HG03139 (cell line): ENCODE results near the gene TM2D3.

Source experiments
- ATAC-seq: cut with Tn5 transposase; IDR thresholded peaks from one replicate; pipeline ENCODE4 v1.9.1; 2021; ENCODE audit not compliant: unreplicated experiment

Gene TM2D3

DNA sequence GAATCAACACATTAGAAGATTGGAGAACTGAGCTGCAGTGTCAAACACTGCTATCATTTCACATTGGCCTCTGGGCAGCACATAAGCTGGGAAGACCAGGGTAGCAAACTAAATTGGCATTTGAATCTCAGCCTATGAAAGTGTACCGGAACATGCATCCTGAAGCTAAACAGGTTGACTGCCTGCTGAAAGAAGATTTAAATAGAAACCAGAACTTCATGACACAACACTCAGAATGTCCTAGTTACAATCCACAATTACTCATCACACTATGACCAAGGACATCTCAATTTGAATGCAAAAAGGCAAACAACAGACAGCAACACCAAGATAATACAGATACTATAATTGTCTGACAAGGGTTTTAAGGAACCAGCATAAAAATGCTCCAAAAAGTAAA lies 26.2 kb downstream of the TM2D3 start:
- ATAC-seq: no peak

DNA sequence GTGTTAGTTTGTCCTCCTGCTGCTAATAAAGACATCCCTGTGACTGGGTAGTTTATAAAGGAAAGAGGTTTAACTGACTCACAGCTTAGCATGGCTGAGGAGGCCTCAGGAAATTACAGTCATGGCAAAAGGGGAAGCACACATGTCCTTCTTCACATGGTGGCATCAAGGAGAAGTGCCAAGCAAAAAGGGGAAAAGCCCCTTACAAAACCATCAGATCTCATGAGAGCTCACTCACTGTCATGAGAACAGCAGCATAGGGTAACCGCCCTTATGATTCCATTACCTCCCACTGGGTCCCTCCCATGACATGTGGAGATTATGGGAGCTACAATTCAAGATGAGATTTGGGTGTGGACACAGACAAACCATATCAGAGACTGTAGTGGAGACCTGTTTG lies 27.0 kb downstream of the TM2D3 start:
- no peak for ATAC-seq

DNA sequence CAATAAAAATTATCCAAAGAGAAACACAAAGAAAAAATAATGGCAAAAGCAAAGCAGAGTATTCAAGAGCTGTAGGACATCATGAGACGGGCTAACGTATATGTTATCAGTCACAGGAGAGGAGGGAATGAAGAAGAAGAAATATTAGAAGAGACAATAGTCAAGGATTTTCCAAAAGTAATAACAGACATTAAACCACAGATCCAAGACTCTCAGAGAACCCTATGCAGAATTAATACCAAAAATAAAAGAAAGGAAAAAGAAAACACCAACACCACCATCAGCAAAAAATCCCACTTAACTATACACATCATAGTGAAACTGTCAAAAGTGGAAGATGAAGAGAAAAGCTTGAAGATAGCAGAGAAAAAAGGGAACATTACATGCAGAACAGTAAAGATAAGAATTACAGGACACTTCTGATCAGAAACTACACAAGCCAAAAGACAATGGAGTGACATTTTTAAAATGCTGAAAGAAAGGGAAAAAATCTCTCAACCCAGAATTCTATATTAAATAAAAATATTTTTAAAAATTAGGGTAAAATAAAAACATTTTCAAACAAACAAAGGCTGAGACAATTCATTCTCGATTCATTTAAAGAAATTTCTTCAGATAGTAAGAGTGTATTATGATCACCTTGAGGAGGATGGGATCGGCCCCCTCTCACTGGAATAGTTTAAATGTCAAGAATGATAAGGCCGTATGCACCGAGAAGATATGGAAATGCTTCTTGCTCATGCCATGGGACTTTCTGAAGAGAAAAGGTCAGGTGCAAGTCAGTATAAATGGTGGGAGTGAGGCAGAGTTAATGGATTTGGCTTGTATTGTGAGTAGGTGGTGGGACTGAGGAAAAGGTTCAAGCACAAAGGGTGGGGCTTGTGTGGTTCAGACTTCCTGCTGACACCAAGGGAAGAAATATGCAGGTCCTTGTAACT lies 28.5 kb downstream of the TM2D3 start:
- no peak for ATAC-seq

- ATAC-seq: no peak
Measured at GRCh38 chr15:101621961-101622360, 30.2 kb downstream of the TM2D3 start.

DNA sequence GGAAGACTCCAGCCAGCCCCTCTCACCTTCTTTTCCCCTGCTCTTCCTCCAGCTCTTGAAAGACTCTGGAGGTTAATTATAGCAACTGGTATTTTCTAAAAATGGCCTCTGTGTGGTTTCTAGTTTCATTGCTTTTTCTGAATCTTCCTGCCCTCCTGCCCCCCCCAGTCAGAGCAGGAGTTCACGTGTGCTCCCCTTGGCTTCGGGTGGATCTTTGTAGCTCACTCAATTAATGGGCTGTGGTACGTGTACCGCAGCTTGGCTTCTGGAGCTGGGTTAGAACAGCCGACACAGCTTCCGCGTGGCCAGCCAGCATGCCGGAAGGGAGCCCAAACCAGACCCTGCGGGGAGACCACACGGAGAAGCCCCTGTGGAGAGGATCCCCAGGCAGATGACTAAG lies 31.5 kb downstream of the TM2D3 start:
- ATAC-seq: no peak

- no peak for ATAC-seq
Measured at GRCh38 chr15:101619615-101619865, 32.6 kb downstream of the TM2D3 start.

- no peak for ATAC-seq
Measured at GRCh38 chr15:101618851-101619614, 33.1 kb downstream of the TM2D3 start.

DNA sequence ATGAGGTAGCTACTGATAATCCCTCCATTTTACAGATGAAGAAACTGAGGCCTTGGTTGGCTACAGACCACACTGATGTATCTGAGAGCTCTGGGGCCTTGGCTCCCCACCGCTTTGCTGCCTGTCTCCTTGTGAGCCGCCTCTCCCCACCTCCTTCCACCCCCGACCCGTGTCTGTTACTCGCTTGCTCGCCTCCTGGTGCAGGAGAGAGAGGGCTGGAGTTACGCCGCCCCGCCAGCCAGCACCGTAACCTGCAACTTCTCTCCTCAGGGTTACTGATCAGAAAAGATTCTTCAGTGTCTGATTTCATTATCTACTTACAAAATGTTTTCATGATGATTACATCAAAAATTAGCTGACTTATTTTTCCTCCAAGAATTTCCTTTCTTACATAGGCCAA lies 34.1 kb downstream of the TM2D3 start:
- no peak for ATAC-seq

DNA sequence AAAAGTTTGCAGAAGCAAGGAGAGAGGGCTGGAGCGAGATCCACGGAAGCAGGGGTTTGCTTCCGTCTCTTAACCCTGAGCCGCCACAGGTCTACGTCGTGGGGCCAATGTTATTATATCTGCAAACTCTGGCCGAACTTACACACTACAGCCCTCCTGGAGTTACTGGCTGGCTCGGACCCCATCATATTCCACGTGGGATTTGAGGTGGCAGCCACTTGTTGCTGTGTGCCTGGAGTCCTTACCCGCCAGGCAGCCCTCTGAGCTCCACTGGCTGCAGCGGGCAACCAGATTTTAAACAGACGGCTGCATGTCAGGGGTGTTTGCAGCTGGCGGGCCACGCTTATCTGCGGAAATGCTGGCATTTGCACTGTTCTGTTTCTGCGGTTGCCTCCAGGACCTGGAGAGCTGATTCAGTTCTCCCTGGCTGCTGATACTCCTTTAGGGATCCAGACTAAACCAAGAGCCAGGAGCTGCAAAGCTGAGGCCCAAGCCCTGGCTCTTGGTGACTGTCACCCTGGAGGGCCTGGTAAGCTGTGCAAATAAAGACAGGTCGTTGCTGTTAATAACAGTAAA lies 34.7 kb downstream of the TM2D3 start:
- ATAC-seq: no peak

DNA sequence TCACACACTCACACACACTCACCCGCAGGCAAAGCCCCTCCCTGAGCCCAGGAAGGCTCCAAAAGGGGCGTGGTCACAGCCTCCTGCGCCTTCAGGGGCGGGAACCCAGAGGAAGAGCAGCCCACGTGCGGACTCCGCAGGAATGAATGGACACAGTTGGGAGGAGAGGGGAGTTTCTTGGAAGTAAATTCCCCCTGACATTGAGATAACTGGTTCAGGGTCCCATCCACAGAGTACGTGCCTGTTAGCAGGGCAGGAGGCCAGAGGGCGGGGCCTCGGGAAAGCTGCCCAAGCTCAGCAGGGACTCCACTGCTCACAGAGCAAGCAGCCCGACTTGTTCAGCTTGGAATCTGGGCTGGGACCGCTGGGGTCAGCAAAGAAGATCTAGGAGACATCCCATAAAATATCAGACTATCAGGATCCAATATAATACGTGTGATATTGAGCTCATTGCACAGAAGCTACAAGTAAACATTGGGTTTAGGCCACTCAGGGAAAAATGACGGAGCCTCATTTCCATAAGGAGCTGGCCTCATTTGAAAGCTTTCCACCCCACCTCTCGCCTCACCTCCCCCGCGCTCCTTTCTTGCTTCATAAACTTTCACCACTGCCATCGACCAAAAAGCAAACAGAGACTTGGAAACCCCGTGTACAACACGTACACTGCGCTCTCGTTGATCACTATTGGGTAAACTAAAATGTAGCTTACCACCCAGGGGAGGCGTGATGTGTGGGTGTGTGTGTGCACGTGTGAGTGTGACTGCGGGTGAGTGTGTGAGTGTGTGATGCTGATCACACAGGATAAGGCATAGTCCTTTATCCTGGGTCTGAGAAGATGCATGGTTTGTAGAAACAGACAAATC lies 36.0 kb downstream of the TM2D3 start:
- ATAC-seq: no peak

DNA sequence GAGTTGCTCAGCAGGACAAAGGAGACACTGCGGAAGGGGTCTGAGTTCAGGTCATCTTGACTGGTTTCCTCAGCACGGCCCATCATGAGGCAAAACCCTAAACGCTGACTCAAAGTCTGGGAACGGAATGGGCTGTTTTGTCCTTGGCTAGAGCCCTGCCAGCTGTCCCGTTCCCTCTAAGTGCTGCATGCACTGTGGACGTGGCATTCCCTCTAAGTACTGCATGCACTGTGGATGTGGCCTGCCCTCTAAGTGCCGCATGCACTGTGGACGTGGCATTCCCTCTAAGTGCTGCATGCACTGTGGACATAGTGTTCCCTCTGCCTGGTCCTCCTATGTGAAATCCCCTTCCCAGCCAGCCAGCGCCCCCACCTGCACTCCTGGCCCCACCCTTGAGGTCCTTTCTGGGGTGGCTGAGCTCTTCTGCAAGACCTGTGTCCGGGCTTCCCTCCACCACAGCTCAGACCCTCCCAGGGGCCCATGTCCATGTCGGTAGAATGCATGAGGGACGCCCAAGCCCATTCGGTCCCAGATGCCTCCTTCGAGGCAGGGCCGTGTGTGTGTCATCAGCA lies 36.7 kb downstream of the TM2D3 start:
- no peak for ATAC-seq

- ATAC-seq: no peak
Measured at GRCh38 chr15:101614761-101615160, 37.4 kb downstream of the TM2D3 start.

DNA sequence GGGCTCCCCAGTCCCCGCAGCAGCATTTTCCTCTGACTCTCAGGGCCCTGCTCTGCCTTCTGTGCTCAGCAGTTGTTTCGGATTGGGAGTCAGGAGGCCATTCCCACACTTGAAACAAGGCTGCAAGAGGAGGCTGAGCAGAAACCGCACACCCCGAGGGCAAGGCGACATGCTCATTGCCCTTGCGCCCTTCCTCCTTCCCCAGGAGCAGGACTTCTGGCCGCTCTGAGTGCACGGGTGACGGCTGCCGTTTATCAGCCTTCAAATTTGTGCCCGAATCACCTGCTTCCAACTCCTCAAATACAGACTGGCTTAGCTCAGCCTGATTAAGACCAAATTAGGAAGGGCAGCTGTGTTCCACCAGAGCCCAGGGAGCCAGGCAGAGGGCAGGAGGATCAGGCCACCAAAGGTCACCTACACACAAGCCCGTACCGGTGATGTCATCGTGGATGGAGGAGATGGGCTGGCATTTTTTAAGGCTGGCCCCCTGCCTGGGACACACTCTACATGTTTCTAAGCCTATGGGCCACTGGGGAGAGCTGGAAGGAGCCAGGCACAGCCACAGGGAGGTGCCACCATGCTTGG lies 38.1 kb downstream of the TM2D3 start:
- no peak for ATAC-seq

DNA sequence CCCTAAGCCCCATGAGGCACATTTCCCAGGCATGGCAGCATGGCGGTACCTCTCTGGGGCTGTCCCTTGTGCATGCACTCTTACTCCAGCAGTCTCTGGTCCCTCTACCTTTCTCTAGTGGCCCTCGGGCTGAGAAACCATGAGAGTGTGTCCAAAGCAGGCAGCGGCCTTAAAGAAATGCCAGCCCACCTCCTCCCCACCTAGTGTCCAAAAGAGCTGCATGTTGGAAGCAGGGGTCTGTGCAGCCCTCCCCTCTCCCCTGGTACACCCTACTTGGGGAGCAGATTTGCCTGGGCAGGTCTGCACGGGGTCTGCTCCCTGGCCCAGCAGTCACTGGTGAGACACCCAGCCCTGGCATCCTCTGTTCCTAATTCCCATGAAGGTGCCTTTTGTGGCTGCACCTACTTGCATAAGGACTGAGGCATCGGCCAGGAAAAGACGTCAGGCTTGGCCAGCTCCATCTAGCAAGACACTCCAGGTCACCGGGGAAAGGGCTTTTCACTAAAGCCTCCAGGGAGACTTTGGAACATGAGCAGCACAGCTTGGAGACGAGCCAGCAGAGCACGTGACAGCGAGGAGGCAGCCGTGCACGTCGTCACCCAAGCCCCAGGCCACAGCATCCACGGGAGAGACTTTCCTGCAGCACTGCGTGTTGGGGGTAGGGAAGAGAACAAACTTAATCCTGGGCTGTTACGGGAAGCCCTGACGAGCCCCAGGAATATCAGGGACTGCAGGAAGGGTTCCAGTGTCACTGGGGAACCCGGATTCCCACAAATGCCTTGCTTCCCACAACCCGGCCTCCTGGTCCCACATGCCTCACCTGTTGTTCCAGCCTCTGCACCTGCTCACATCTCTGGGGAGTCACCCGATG lies 38.8 kb downstream of the TM2D3 start:
- ATAC-seq: no peak

- ATAC-seq: no peak
Measured at GRCh38 chr15:101612676-101613075, 39.5 kb downstream of the TM2D3 start.

- ATAC-seq: no peak
Measured at GRCh38 chr15:101611580-101612299, 40.4 kb downstream of the TM2D3 start.

DNA sequence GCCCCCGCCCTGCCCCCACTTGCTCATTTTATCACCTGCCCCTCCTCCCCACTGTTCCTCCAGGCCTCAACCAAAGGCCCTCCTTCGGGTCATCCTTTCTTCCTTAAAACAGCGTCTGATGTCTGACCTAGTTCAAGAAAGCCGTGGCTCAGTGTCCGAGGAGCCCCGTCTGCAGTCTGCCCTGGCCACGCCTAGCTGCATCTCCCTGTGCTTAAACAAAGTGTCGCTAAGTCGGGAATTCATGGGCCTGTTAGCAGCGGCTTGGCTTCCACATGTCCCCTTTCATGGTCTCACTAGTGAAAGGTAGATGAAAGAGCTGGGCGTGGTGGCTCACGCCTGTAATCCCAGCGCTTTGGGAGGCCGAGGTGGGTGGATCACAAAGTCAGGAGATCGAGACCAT lies 41.2 kb downstream of the TM2D3 start:
- no peak for ATAC-seq

DNA sequence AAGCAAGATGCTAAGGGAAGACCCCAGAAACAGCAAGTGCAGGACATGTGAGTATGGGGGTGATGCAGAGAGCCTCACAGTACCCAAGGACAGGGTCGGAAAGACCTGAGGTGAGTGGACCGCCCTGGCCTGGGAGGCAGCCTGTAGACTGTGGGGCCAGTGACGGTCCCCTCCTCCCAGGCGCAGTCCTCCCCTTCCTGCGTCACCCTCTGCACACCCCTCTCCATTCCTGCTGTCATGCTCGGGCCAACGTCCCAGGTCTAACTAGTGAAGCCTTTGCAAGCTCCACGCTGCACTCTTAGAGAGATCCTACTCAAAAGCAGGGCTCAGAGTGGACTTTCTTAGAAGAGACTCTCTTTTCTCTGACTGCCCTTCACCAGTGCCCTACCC lies 41.6 kb downstream of the TM2D3 start:
- no peak for ATAC-seq
